Mucosa of rectum (tissue), 2 donors: ENCODE data around the gene KRTAP2-4.
"Not testable (repeated sequence)": the region's sequence is repeated elsewhere in the genome, so short reads cannot be mapped to it uniquely, and the experiment has no call there.

Experiments used
- H3K27ac ChIP-seq, 2 donors: one replicate each; pipeline ENCODE4 v1.7.0; 2013; ENCODE audit warnings: inconsistent platforms in 2 of 2, low read depth in 2 of 2, low read length in 2 of 2
- H3K27me3 ChIP-seq, 2 donors: one replicate each; pipeline ENCODE4 v1.7.0; 2013; ENCODE audit warnings: low read length in 2 of 2; ENCODE audit not compliant: control insufficient read depth in 2 of 2, insufficient read depth in 2 of 2
- H3K36me3 ChIP-seq, 2 donors: one replicate each; pipeline ENCODE4 v1.7.0; 2013; ENCODE audit warnings: low read length in 2 of 2; ENCODE audit not compliant: control insufficient read depth in 2 of 2, insufficient read depth in 2 of 2
- H3K4me1 ChIP-seq, 2 donors: one replicate each; pipeline ENCODE4 v1.7.0; 2013; ENCODE audit warnings: low read length in 2 of 2, mild to moderate bottlenecking in 1 of 2; ENCODE audit not compliant: control insufficient read depth in 2 of 2, insufficient read depth in 2 of 2
- H3K4me3 ChIP-seq, 2 donors: one replicate each; pipeline ENCODE4 v1.7.0; 2013; ENCODE audit warnings: low read length in 2 of 2
- H3K9ac ChIP-seq, 2 donors: one replicate each; pipeline ENCODE4 v1.7.0; 2013; ENCODE audit warnings: low read length in 2 of 2, low read depth in 1 of 2, mild to moderate bottlenecking in 1 of 2
- H3K9me3 ChIP-seq, 2 donors: one replicate each; pipeline ENCODE4 v1.7.0; 2013; ENCODE audit warnings: low read length in 2 of 2; ENCODE audit not compliant: control insufficient read depth in 2 of 2
- donor health status: healthy.
- donor health status: Normal muscosa, but diverticular disease.

KRTAP2-4 gene

DNA sequence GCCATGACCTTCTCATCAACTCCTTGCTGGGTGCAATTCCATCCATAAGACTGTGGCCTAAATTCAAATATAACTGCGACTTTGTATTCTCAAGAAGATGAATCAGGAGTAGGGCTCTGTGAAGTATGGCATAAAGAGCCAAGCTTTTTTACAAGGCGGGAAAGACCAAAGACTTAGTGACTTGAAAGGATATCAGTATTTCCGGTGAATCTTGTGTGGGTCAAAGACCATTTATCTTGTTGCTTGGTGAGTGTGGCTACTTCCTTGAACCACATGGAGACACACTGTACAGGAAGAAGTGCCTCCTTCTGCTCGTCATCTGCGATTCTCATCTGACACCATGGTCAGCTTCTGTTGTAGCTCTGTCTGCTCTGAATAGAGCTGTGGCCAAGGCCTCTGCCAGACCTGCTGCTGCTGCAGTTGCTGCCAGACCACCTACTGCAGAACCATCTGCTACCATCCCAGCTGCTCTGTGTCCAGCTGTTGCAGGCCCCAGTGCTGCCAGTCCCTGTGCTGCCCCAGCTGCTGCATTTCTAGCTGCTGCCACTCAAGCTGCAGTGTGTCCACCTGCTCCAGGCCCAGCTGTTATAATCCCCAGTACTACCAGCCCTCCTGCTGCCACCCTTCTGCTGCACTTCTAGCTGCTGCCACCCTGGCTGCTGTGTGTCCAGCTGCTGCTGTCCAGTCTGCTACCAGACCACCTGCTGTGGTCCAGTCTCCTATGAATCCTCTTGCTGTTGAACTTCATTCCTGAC is 6.1 kb upstream of the KRTAP2-4 start:
- no peak overlapping the region for H3K9ac ChIP-seq
- no peaks in the 10 kb centered on the region for H3K36me3 ChIP-seq
- H3K4me1 ChIP-seq: no peaks in the 10 kb centered on the region
- no peak overlapping the region for H3K27ac ChIP-seq
- no peak overlapping the region for H3K4me3 ChIP-seq
- H3K9me3 ChIP-seq: no peaks in the 10 kb centered on the region
- H3K27me3 ChIP-seq: peaks cover 0 to 3% of the 10 kb centered on the region in 2 donors

DNA sequence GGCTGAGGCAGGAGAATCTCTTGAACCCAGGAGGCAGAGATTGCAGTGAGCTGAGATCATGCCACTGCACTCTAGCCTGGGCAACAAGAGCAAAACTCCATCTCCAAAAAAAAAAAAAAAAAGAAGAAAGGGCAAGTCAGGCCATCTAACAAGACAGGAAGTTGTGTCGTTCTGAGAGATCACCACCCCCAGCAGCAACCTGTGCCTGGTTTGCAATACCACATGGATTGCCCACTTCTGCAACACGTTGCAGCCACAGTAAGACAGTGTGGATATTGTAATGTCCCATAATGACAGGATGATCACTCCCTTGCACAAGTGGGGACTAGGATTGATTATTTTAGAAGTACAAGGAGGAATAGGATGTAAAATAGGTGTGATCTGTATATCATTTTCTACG is 3.4 kb upstream of the KRTAP2-4 start:
- H3K27me3 ChIP-seq: no peaks in the 10 kb centered on the region
- no peaks in the 10 kb centered on the region for H3K4me1 ChIP-seq
- H3K36me3 ChIP-seq: no peaks in the 10 kb centered on the region
- H3K9me3 ChIP-seq: no peaks in the 10 kb centered on the region
- H3K27ac ChIP-seq: no peak overlapping the region
- no peak overlapping the region for H3K4me3 ChIP-seq
- H3K9ac ChIP-seq: no peak overlapping the region

DNA sequence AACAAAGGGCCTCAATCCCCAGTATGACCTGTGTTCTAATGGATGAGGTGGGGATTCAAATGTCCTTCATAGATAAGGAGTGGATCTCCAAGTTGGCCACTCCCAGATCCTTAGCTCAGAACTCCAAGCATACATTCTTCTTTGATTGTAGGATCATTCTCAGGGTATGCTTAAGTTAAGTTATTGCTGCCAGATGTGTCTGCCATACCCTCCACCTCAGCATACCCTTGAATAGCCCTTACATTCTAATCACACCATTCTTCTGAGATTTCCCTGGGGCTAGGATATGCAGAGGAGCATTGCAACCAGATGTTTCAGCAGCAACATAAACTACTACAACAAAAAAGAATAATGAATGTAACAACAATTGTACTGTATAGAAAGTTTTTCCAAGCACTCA is 1.6 kb upstream of the KRTAP2-4 start:
- H3K4me1 ChIP-seq: no peaks in the 10 kb centered on the region

DNA sequence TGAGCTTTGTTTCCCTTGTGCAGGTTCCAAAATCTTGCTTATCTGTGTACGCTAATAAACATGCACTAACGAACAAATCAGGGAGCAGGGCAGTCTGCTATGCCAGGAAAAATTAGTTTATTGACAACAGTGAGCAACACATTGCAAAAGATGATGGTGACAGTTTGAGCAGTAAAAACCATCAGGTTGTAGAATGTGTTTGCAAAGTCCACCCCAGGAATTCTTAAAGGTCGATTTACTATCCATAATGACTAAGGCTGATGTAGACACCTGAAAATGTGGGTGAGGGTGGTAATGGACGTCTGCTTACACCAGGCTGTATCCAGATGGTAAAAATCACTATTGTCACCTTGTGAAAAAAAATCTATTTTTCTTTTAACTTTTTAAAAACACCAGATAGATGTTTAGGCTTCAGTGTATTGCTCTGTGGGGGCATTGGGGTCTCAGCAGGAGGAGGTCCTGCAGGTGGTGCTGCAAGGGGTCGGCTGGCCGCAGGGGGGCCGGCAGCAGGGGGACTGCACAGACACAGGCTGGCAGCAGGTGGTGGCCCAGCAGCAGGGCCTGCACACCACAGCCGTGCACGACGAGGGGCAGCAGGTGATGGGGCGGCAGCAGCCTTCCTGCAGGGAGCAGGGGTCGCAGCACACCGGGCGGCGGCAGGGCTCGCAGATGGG is 526 bp downstream of the KRTAP2-4 start:
- H3K9me3 ChIP-seq, H3K4me1 ChIP-seq, H3K9ac ChIP-seq, H3K27me3 ChIP-seq, H3K27ac ChIP-seq, H3K36me3 ChIP-seq, H3K4me3 ChIP-seq: not testable (repeated sequence)

More for the DNA sequence above, 1.6 kb upstream of the KRTAP2-4 start:
- Histone ChIP-seq H3K27me3 (no peaks in the 10 kb centered on the region), H3K27ac (no peak overlapping the region), H3K4me3 (no peak overlapping the region), H3K36me3 (no peaks in the 10 kb centered on the region), H3K9ac (no peak overlapping the region), H3K9me3 (no peaks in the 10 kb centered on the region)

DNA sequence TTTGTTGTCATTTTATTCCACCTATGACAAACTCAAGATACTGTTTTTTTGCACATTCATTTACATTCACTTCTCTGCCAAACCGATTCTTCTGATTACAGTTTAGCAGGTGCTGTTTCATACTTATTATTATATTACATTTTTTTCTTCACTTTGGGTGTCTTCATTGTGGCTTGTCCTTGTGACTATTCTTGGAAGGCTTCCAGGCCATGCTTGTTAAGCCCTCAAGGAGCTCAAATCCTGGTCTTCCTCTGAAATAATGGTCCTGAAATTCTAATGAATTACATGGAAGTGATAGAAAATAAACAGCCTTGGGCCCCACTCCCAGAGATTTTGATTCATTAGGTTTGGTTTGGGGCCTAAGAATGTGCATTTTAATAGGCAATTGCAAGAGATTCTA is 1.4 kb downstream of the KRTAP2-4 start:
- no peaks in the 10 kb centered on the region for H3K9me3 ChIP-seq
- H3K36me3 ChIP-seq: no peaks in the 10 kb centered on the region
- H3K27me3 ChIP-seq: peaks cover 2 to 4% of the 10 kb centered on the region in 2 donors
- no peak overlapping the region for H3K9ac ChIP-seq
- no peak overlapping the region for H3K27ac ChIP-seq
- no peak overlapping the region for H3K4me3 ChIP-seq
- H3K4me1 ChIP-seq: no peaks in the 10 kb centered on the region

DNA sequence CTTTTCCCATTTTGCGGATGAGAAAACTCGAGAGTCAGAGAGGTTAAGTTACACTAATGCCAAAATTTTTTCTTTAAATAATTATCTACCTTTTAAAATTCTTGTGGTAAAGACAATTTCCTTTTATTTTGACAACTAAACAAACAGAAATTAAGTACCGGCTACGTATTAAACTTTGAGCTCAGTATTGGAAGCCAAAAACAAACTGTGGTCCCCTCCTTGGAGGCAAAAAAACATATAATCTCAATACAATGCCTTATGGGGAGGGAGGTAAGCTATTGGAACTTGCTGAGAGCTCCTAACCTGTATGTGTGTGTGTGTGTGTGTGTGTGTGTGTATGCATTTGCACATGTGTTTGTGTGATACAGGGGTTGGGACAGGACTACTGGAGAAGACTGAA is 2.2 kb downstream of the KRTAP2-4 start:
- Histone ChIP-seq H3K4me1 (no peaks in the 10 kb centered on the region), H3K36me3 (no peaks in the 10 kb centered on the region), H3K9ac (no peak overlapping the region), H3K27ac (no peak overlapping the region), H3K27me3 (peaks cover 4 to 5% of the 10 kb centered on the region in 2 donors), H3K9me3 (no peaks in the 10 kb centered on the region), H3K4me3 (no peak overlapping the region)

DNA sequence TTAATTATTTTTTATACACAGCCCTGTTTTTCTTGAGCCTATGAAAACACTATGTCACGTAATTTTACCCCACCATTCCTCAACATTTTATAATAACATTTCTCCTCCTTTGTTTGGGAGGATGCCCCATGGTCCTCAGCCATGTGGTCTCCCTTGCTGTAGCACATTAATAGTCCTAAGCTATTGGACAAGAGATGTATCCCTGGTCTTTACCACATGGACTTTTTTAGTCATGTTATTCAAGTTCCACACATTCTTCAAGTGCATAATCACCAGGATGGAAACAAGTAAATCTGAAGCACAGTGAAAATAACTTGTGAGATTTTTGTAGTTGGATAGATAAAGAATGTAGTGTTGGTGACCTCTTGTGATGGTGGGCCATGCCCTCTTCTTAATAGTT is 3.7 kb downstream of the KRTAP2-4 start:
- H3K4me1 ChIP-seq: no peaks in the 10 kb centered on the region
- no peaks in the 10 kb centered on the region for H3K36me3 ChIP-seq
- peaks cover 0 to 3% of the 10 kb centered on the region in 2 donors for H3K9me3 ChIP-seq
- H3K27ac ChIP-seq: no peak overlapping the region
- H3K9ac ChIP-seq: no peak overlapping the region
- H3K4me3 ChIP-seq: no peak overlapping the region
- peaks cover 4 to 7% of the 10 kb centered on the region in 2 donors for H3K27me3 ChIP-seq

DNA sequence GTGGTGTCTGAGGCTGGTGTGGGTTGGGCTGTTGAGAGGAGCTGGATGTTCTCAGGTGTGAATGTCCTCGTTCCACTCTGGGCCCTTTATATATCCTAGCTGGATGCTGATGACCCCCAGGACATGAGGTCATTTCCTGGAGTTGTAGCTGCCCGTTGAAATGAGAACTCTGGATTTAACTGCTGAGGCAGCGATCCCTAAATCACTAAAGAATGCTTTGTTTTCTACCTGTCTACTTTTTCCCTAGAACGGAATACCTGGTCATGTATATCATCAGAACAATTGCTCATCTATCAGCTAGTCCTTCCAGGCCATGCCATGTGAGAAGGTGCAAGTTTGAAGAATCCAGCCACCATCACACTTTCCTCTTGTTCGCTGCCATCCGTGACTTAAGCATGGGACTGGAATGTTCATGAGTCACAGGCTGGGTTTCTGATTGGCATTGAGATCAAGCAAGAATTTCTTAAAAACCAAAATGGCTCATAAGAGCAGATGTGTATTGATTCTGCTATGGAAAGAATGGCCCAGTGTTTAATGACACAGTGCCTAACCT is 5.6 kb downstream of the KRTAP2-4 start, which contains the start of gene KRTAP2-3:
KRTAP2-3 (minus strand) TSS at position 63 of the 553 bp plus-strand sequence. CDS start 64 bp downstream, outside the sequence.
- no peaks in the 10 kb centered on the region for H3K4me1 ChIP-seq
- H3K4me3 ChIP-seq: no peak within 1 kb of the TSS
- H3K9ac ChIP-seq: no peak within 1 kb of the TSS
- H3K9me3 ChIP-seq: peaks cover 0 to 3% of the 10 kb centered on the region in 2 donors
- no peaks in the 10 kb centered on the region for H3K36me3 ChIP-seq
- peaks cover 4 to 7% of the 10 kb centered on the region in 2 donors for H3K27me3 ChIP-seq
- H3K27ac ChIP-seq: no peak within 1 kb of the TSS

DNA sequence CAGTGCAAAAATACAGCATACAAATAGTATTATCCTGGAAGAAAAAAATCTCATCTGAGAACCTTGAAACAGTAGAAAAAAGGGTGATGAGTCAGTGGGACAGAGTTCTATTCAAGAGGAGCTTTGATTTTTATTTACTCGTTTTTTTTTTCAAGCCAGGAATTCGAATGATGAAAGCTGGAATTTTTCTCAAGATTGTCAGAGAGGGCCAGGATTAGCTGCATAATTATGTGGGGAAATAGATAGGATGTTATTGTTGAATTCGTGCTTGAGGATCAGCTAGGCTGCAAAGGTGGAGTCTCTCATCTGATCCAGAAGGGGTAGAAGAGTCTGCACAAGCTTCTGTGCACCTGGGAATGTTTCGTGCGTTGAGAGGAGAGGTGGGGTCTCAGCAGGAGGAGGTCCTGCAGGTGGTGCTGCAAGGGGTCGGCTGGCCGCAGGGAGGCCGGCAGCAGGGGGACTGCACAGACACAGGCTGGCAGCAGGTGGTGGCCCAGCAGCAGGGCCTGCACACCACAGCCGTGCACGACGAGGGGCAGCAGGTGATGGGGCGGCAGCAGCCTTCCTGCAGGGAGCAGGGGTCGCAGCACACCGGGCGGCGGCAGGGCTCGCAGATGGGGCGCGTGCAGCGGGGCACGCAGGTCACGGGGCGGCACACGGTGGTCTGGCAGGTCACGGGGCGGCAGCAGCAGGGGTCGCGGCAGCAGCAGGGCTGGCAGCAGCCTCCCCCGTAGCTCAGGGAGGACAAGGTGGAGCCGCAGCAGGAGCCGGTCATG is 6.2 kb downstream of the KRTAP2-4 start:
- H3K27me3 ChIP-seq, H3K9me3 ChIP-seq, H3K36me3 ChIP-seq, H3K4me3 ChIP-seq, H3K9ac ChIP-seq, H3K27ac ChIP-seq, H3K4me1 ChIP-seq: not testable (repeated sequence)

DNA sequence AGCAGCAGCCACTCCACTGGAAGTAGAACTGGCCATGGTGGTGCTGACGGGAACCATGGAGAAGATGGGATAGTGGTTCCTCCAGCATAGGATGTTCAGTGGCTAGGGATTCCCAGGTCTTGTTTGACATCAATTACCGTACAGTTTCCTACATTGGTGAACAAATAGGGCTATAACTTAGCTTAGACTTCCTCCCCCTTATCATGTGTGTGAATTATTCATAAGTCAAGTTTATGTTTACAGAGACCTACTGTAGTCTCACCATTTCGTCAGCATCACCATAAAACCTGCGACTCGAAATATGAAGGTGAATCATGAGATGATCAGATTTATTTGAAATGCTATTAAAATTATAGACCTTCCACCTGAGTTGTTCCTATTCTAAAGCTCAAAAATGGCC is 6.9 kb downstream of the KRTAP2-4 start:
- Histone ChIP-seq H3K36me3 (no peaks in the 10 kb centered on the region), H3K4me1 (no peaks in the 10 kb centered on the region), H3K27me3 (peaks cover 6 to 7% of the 10 kb centered on the region in 2 donors), H3K9ac (no peak overlapping the region), H3K9me3 (peaks cover 0 to 3% of the 10 kb centered on the region in 2 donors), H3K27ac (no peak overlapping the region), H3K4me3 (no peak overlapping the region)
